ENCODE data around the gene NELL1.
A peak's percentile ranks its signal among the peaks of the same experiment; 100 is the strongest.

The NELL1 gene

GRCh38 chr11:20759541-20759940 is 90.2 kb downstream of the NELL1 start:
- Histone ChIP-seq H2BK5ac (ENCODE audit: low read length) (no peak overlapping the region), H3K9ac (ENCODE audit: low read length) (no peak overlapping the region), H3K79me1 (ENCODE audit: low read length) (no peaks in the 10 kb centered on the region), H4K5ac (ENCODE audit: low read length) (no peak overlapping the region), H4K8ac (ENCODE audit: low read depth, low read length) (no peak overlapping the region), H3K18ac (ENCODE audit: low read length) (no peak overlapping the region), H3K4me2 (ENCODE audit: low read length) (no peak overlapping the region), H2BK15ac (replicated peaks; ENCODE audit: low read depth) (no peak overlapping the region), H3K79me2 (ENCODE audit: control insufficient read depth, insufficient read depth, low read length) (no peaks in the 10 kb centered on the region), H3K4ac (ENCODE audit: low read depth, low read length) (no peak overlapping the region), H2BK120ac (ENCODE audit: low read depth, low read length) (no peak overlapping the region), H3K27ac (ENCODE audit: low read depth, low read length) (no peak overlapping the region), H3K56ac (ENCODE audit: low read length) (no peak overlapping the region), H3K36me3 (ENCODE audit: control insufficient read depth, insufficient read depth, low read length) (no peaks in the 10 kb centered on the region), H2AK5ac (ENCODE audit: low read length) (no peak overlapping the region), H3K27me3 (ENCODE audit: insufficient read depth, low read length, poor library complexity) (no peaks in the 10 kb centered on the region), H3K23ac (ENCODE audit: low read length) (no peak overlapping the region), H3K4me3 (ENCODE audit: low read length) (no peak overlapping the region), H3K4me1 (ENCODE audit: control insufficient read depth, low read depth, low read length) (no peaks in the 10 kb centered on the region)
- WGBS (ENCODE audit: extremely low coverage, insufficient coverage, low lambda C conversion rate), result no CpG with 5 or more reads among the region's 2 CpGs
- DNase-seq, result no peak

GRCh38 chr11:20760811-20761210 is 91.4 kb downstream of the NELL1 start:
- no peak overlapping the region for H3K4ac ChIP-seq (ENCODE audit: low read depth, low read length)
- H3K56ac ChIP-seq (ENCODE audit: low read length), result no peak overlapping the region
- no peak overlapping the region for H3K23ac ChIP-seq (ENCODE audit: low read length)
- H3K4me3 ChIP-seq (ENCODE audit: low read length), result no peak overlapping the region
- H3K18ac ChIP-seq (ENCODE audit: low read length), result no peak overlapping the region
- no peaks in the 10 kb centered on the region for H3K79me1 ChIP-seq (ENCODE audit: low read length)
- H3K27ac ChIP-seq (ENCODE audit: low read depth, low read length), result no peak overlapping the region
- no peak overlapping the region for H3K9ac ChIP-seq (ENCODE audit: low read length)
- no peaks in the 10 kb centered on the region for H3K36me3 ChIP-seq (ENCODE audit: control insufficient read depth, insufficient read depth, low read length)
- H2AK5ac ChIP-seq (ENCODE audit: low read length), result no peak overlapping the region
- no peak overlapping the region for H2BK15ac ChIP-seq (replicated peaks; ENCODE audit: low read depth)
- H3K4me2 ChIP-seq (ENCODE audit: low read length), result no peak overlapping the region
- H4K5ac ChIP-seq (ENCODE audit: low read length), result no peak overlapping the region
- WGBS (ENCODE audit: extremely low coverage, insufficient coverage, low lambda C conversion rate), result no CpG with 5 or more reads among the region's 6 CpGs
- no peak overlapping the region for H2BK120ac ChIP-seq (ENCODE audit: low read depth, low read length)
- no peak for DNase-seq
- H3K79me2 ChIP-seq (ENCODE audit: control insufficient read depth, insufficient read depth, low read length), result no peaks in the 10 kb centered on the region
- no peaks in the 10 kb centered on the region for H3K27me3 ChIP-seq (ENCODE audit: insufficient read depth, low read length, poor library complexity)
- no peaks in the 10 kb centered on the region for H3K4me1 ChIP-seq (ENCODE audit: control insufficient read depth, low read depth, low read length)
- no peak overlapping the region for H2BK5ac ChIP-seq (ENCODE audit: low read length)
- H4K8ac ChIP-seq (ENCODE audit: low read depth, low read length), result no peak overlapping the region

GRCh38 chr11:20762116-20762844 is 92.9 kb downstream of the NELL1 start:
- no CpG with 5 or more reads among the region's 13 CpGs for WGBS (ENCODE audit: extremely low coverage, insufficient coverage, low lambda C conversion rate)
- Histone ChIP-seq H3K27ac (ENCODE audit: low read depth, low read length) (no peak overlapping the region), H2AK5ac (ENCODE audit: low read length) (no peak overlapping the region), H3K4me1 (ENCODE audit: control insufficient read depth, low read depth, low read length) (no peaks in the 10 kb centered on the region), H2BK15ac (replicated peaks; ENCODE audit: low read depth) (no peak overlapping the region), H3K4me3 (ENCODE audit: low read length) (no peak overlapping the region), H2BK5ac (ENCODE audit: low read length) (no peak overlapping the region), H3K27me3 (ENCODE audit: insufficient read depth, low read length, poor library complexity) (no peaks in the 10 kb centered on the region), H3K79me2 (ENCODE audit: control insufficient read depth, insufficient read depth, low read length) (no peaks in the 10 kb centered on the region), H3K9ac (ENCODE audit: low read length) (no peak overlapping the region), H3K18ac (ENCODE audit: low read length) (no peak overlapping the region), H4K5ac (ENCODE audit: low read length) (no peak overlapping the region), H3K4ac (ENCODE audit: low read depth, low read length) (no peak overlapping the region), H4K8ac (ENCODE audit: low read depth, low read length) (no peak overlapping the region), H3K56ac (ENCODE audit: low read length) (no peak overlapping the region), H3K36me3 (ENCODE audit: control insufficient read depth, insufficient read depth, low read length) (no peaks in the 10 kb centered on the region), H3K4me2 (ENCODE audit: low read length) (no peak overlapping the region), H3K79me1 (ENCODE audit: low read length) (no peaks in the 10 kb centered on the region), H3K23ac (ENCODE audit: low read length) (no peak overlapping the region), H2BK120ac (ENCODE audit: low read depth, low read length) (no peak overlapping the region)
- no peak for DNase-seq

GRCh38 chr11:20762980-20763379 is 93.6 kb downstream of the NELL1 start:
- Histone ChIP-seq H4K5ac (ENCODE audit: low read length) (no peak overlapping the region), H3K18ac (ENCODE audit: low read length) (no peak overlapping the region), H3K56ac (ENCODE audit: low read length) (no peak overlapping the region), H3K4ac (ENCODE audit: low read depth, low read length) (no peak overlapping the region), H3K79me1 (ENCODE audit: low read length) (no peaks in the 10 kb centered on the region), H3K23ac (ENCODE audit: low read length) (no peak overlapping the region), H3K4me2 (ENCODE audit: low read length) (no peak overlapping the region), H3K27me3 (ENCODE audit: insufficient read depth, low read length, poor library complexity) (no peaks in the 10 kb centered on the region), H2BK5ac (ENCODE audit: low read length) (no peak overlapping the region), H3K4me3 (ENCODE audit: low read length) (no peak overlapping the region), H2AK5ac (ENCODE audit: low read length) (no peak overlapping the region), H3K36me3 (ENCODE audit: control insufficient read depth, insufficient read depth, low read length) (no peaks in the 10 kb centered on the region), H3K9ac (ENCODE audit: low read length) (no peak overlapping the region), H3K4me1 (ENCODE audit: control insufficient read depth, low read depth, low read length) (no peaks in the 10 kb centered on the region), H2BK120ac (ENCODE audit: low read depth, low read length) (no peak overlapping the region), H2BK15ac (replicated peaks; ENCODE audit: low read depth) (no peak overlapping the region), H3K79me2 (ENCODE audit: control insufficient read depth, insufficient read depth, low read length) (no peaks in the 10 kb centered on the region), H4K8ac (ENCODE audit: low read depth, low read length) (no peak overlapping the region), H3K27ac (ENCODE audit: low read depth, low read length) (no peak overlapping the region)
- DNase-seq, result peak; percentile 33
- WGBS (ENCODE audit: extremely low coverage, insufficient coverage, low lambda C conversion rate), result no CpG with 5 or more reads among the region's 7 CpGs

- Histone ChIP-seq H2BK15ac (replicated peaks; ENCODE audit: low read depth) (no peak overlapping the region), H3K18ac (ENCODE audit: low read length) (no peak overlapping the region), H2BK120ac (ENCODE audit: low read depth, low read length) (no peak overlapping the region), H3K36me3 (ENCODE audit: control insufficient read depth, insufficient read depth, low read length) (no peaks in the 10 kb centered on the region), H3K4me2 (ENCODE audit: low read length) (no peak overlapping the region), H3K56ac (ENCODE audit: low read length) (no peak overlapping the region), H3K27me3 (ENCODE audit: insufficient read depth, low read length, poor library complexity) (no peaks in the 10 kb centered on the region), H2AK5ac (ENCODE audit: low read length) (no peak overlapping the region), H3K9ac (ENCODE audit: low read length) (no peak overlapping the region), H3K79me2 (ENCODE audit: control insufficient read depth, insufficient read depth, low read length) (no peaks in the 10 kb centered on the region), H2BK5ac (ENCODE audit: low read length) (no peak overlapping the region), H3K23ac (ENCODE audit: low read length) (no peak overlapping the region), H3K4me3 (ENCODE audit: low read length) (no peak overlapping the region), H4K5ac (ENCODE audit: low read length) (no peak overlapping the region), H3K4ac (ENCODE audit: low read depth, low read length) (no peak overlapping the region), H3K27ac (ENCODE audit: low read depth, low read length) (no peak overlapping the region), H3K4me1 (ENCODE audit: control insufficient read depth, low read depth, low read length) (no peaks in the 10 kb centered on the region), H4K8ac (ENCODE audit: low read depth, low read length) (no peak overlapping the region), H3K79me1 (ENCODE audit: low read length) (no peaks in the 10 kb centered on the region)
- no CpG with 5 or more reads among the region's 1 CpG for WGBS (ENCODE audit: extremely low coverage, insufficient coverage, low lambda C conversion rate)
- DNase-seq, result no peak
These were observed 101.1 kb downstream of the NELL1 start for GRCh38 chr11:20770414-20770946.

GRCh38 chr11:20771026-20771425 is 101.6 kb downstream of the NELL1 start:
- Histone ChIP-seq H2BK5ac (ENCODE audit: low read length) (no peak overlapping the region), H4K5ac (ENCODE audit: low read length) (no peak overlapping the region), H3K18ac (ENCODE audit: low read length) (no peak overlapping the region), H3K36me3 (ENCODE audit: control insufficient read depth, insufficient read depth, low read length) (no peaks in the 10 kb centered on the region), H3K23ac (ENCODE audit: low read length) (no peak overlapping the region), H2BK15ac (replicated peaks; ENCODE audit: low read depth) (no peak overlapping the region), H3K4me1 (ENCODE audit: control insufficient read depth, low read depth, low read length) (no peaks in the 10 kb centered on the region), H3K4me2 (ENCODE audit: low read length) (no peak overlapping the region), H3K79me1 (ENCODE audit: low read length) (no peaks in the 10 kb centered on the region), H3K9ac (ENCODE audit: low read length) (no peak overlapping the region), H3K4me3 (ENCODE audit: low read length) (no peak overlapping the region), H4K8ac (ENCODE audit: low read depth, low read length) (no peak overlapping the region), H3K56ac (ENCODE audit: low read length) (no peak overlapping the region), H2AK5ac (ENCODE audit: low read length) (no peak overlapping the region), H3K79me2 (ENCODE audit: control insufficient read depth, insufficient read depth, low read length) (no peaks in the 10 kb centered on the region), H2BK120ac (ENCODE audit: low read depth, low read length) (no peak overlapping the region), H3K27ac (ENCODE audit: low read depth, low read length) (no peak overlapping the region), H3K4ac (ENCODE audit: low read depth, low read length) (no peak overlapping the region), H3K27me3 (ENCODE audit: insufficient read depth, low read length, poor library complexity) (no peaks in the 10 kb centered on the region)
- no peak for DNase-seq
